Measurements from ENCODE around the gene PPM1M. TPM values are rescaled to one million over a fixed set of nuclear protein-coding genes. Genes with fewer than 3 reads are reported as not detected.

PPM1M gene
- polyA plus RNA-seq, 1 of the 3 experiments (the other 2 are of a cell fraction) = 19.2 TPM

- no peaks in the 10 kb centered on the region for H3F3A ChIP-seq (replicated peaks; ENCODE audit: insufficient read depth)
- H3K27me3 ChIP-seq (ENCODE audit: insufficient read depth) = no peaks in the 10 kb centered on the region
- H3K4me3 ChIP-seq (ENCODE audit: low read depth in 2 of 2, low read length in 1 of 2) = no peak overlapping the region
- no peak for DNase-seq
- H3K79me2 ChIP-seq (ENCODE audit: insufficient read depth) = peaks cover 6% of the 10 kb centered on the region
- no peak overlapping the region for H3K27ac ChIP-seq (ENCODE audit: low read depth in 2 of 2, low read length in 1 of 2)
- no peaks in the 10 kb centered on the region for H3K4me1 ChIP-seq (ENCODE audit: control insufficient read depth in 1 of 2, insufficient read depth in 2 of 2, low read depth in 1 of 2, low read length in 1 of 2)
- WGBS (ENCODE audit: low lambda C conversion rate) = 85% methylated on average over 6 of the region's 6 CpGs
- no peak overlapping the region for H3K4me2 ChIP-seq
- no peak overlapping the region for H3K9ac ChIP-seq
- H3K36me3 ChIP-seq (replicated peaks in 1 of 2; ENCODE audit: control insufficient read depth in 1 of 2, insufficient read depth in 2 of 2, low read length in 1 of 2) = peaks cover 82 to 88% of the 10 kb centered on the region in 2 experiments
- H2AFZ ChIP-seq (ENCODE audit: low read depth) = no peak overlapping the region
- POLR2A ChIA-PET = no interaction called here
- H4K20me1 ChIP-seq (ENCODE audit: insufficient read depth) = no peaks in the 10 kb centered on the region
- TF ChIP-seq EP300 (IDR thresholded peaks at IDR 0.05; ENCODE audit: borderline replicate concordance in 1 of 2, low read depth in 1 of 2, low read length in 1 of 2) = no peak
- no peak for TF ChIP-seq RCOR1 (IDR thresholded peaks at IDR 0.05; ENCODE audit: low read length)
- TF ChIP-seq NFIC (IDR thresholded peaks at IDR 0.05; ENCODE audit: borderline replicate concordance) = no peak
- no peak for TF ChIP-seq TAF1 (IDR thresholded peaks at IDR 0.05; ENCODE audit: borderline replicate concordance, low read depth, low read length)
- TF ChIP-seq, protein P1, sequence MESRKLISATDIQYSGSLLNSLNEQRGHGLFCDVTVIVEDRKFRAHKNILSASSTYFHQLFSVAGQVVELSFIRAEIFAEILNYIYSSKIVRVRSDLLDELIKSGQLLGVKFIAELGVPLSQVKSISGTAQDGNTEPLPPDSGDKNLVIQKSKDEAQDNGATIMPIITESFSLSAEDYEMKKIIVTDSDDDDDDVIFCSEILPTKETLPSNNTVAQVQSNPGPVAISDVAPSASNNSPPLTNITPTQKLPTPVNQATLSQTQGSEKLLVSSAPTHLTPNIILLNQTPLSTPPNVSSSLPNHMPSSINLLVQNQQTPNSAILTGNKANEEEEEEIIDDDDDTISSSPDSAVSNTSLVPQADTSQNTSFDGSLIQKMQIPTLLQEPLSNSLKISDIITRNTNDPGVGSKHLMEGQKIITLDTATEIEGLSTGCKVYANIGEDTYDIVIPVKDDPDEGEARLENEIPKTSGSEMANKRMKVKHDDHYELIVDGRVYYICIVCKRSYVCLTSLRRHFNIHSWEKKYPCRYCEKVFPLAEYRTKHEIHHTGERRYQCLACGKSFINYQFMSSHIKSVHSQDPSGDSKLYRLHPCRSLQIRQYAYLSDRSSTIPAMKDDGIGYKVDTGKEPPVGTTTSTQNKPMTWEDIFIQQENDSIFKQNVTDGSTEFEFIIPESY (IDR thresholded peaks at IDR 0.05; ENCODE audit: borderline replicate concordance, low read depth) = no peak
- no peak for TF ChIP-seq TEAD4 (IDR thresholded peaks at IDR 0.05; ENCODE audit: borderline replicate concordance, insufficient read depth)
- no peak for TF ChIP-seq JUND (IDR thresholded peaks at IDR 0.05)
- TF ChIP-seq POLR2AphosphoS5 (IDR thresholded peaks at IDR 0.05; ENCODE audit: low read depth, low read length) = no peak
- TF ChIP-seq ELF1 (IDR thresholded peaks at IDR 0.05) = no peak
- no peak for TF ChIP-seq MXI1 (IDR thresholded peaks at IDR 0.05; ENCODE audit: low read depth, low read length)
- TF ChIP-seq USF2 (IDR thresholded peaks at IDR 0.05; ENCODE audit: borderline replicate concordance, low read depth, low read length) = no peak
- TF ChIP-seq GABPA (IDR thresholded peaks at IDR 0.05; ENCODE audit: low read depth) = no peak
- no peak for TF ChIP-seq FOXJ3 (CRISPR knock-in tag; IDR thresholded peaks at IDR 0.05)
- TF ChIP-seq, protein P2, sequence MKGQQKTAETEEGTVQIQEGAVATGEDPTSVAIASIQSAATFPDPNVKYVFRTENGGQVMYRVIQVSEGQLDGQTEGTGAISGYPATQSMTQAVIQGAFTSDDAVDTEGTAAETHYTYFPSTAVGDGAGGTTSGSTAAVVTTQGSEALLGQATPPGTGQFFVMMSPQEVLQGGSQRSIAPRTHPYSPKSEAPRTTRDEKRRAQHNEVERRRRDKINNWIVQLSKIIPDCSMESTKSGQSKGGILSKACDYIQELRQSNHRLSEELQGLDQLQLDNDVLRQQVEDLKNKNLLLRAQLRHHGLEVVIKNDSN (IDR thresholded peaks at IDR 0.05; ENCODE audit: borderline replicate concordance, low read depth) = no peak
- TF ChIP-seq CHD2 (IDR thresholded peaks at IDR 0.05; ENCODE audit: low read length, partially characterized antibody) = no peak
- TF ChIP-seq GATA2 (CRISPR knock-in tag; IDR thresholded peaks at IDR 0.05) = no peak
- TF ChIP-seq SIN3A (IDR thresholded peaks at IDR 0.05; ENCODE audit: borderline replicate concordance, low read depth, low read length) = no peak
- no peak for TF ChIP-seq YY1 (IDR thresholded peaks at IDR 0.05; ENCODE audit: low read depth)
- no peaks in the 10 kb centered on the region for H3K9me2 ChIP-seq
- CTCF ChIA-PET = interaction anchor here (1.2 to 4.2 kb wide), 3 partner anchors 15 to 69 kb away, joined by 3 to 23 read pairs (median 3); no protein-coding TSS in a partner anchor
- no peaks in the 10 kb centered on the region for H3K9me3 ChIP-seq
These were observed 39.7 kb upstream of the PPM1M start for GRCh38 chr3:52205727-52206372.

Measured in SK-N-SH (cell line).